HG03565 (cell line): ENCODE measurements around the gene SLC6A12.
"Not testable (repeated sequence)": the region's sequence is repeated elsewhere in the genome, so short reads cannot be mapped to it uniquely, and the experiment has no call there.

ENCODE experiments used
- ATAC-seq: cut with Tn5 transposase; IDR thresholded peaks from one replicate; pipeline ENCODE4 v1.9.1; 2021; ENCODE audit warnings: mild to moderate bottlenecking, moderate library complexity; ENCODE audit not compliant: unreplicated experiment

Gene SLC6A12

DNA sequence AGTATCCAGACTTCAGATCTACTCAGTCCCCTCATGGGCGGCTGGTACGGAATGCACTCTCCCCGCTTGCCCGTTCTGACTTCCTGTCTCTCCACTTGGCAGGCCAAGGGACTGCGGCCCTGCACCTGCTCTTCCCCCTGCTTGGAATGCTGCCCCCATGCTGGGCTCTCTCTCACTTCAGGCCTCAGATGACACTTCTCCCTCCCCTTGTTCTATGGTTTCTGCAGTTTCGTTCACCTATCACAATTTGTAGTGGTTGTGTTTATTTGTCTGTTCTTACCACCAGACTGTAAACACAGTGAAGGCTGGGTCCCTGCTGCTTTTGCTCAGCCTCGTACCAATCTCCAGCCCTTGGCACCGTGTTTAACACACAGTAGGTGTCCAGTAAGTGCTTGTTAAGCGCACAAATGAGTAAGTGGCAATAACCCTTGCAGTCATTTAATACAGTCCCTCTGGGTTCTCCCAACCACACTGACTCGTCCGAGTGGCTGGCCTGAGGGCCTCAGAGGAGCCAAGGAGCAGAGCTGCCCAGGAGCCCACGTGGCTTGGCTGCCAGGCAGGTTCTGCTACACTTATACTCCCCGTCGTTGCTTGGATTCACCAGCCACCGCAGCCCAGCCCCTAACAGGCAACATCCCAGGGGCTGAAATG is 11.8 kb downstream of the SLC6A12 start:
- no peak for ATAC-seq

DNA sequence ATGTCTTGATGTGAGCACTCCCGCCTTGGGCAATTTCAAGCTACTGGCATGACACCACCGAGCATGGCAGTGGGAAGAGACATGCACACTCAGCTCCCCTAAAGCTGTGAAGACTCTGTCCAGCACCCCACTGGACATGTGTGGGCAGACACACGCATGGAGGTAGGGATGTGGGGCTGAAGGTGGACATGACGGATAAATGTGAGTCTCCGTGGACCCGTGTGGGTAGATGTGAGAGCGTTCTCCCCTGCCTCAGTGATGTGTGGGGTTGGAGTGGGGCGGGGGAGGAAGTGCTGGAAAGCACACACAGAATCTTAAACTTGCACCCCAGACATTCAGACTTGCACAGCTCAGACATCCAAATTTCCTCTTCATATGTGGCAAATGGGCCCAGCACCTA is 12.6 kb downstream of the SLC6A12 start:
- ATAC-seq: no peak

DNA sequence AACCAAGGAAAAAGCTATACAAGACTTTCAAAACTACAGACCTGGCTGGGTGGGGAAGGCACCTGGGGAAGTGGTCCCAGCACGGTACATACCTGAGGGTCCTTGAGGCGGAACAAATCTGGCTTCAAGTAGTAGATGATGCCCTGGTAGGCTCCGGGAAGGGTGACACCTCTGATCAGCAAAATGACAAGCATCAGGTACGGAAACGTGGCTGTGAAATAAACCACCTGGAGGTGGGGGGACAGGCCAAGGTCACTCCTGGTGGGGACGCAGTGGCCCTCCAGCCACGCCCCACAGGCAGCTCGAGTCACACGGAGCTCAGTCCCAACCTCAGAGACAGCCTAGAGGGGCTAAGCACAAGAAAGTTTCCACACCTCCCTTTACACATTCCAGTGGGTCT is 15.3 kb downstream of the SLC6A12 start:
- no peak for ATAC-seq

GRCh38 chr12:197911-198695 is 15.9 kb downstream of the SLC6A12 start:
- no peak for ATAC-seq

DNA sequence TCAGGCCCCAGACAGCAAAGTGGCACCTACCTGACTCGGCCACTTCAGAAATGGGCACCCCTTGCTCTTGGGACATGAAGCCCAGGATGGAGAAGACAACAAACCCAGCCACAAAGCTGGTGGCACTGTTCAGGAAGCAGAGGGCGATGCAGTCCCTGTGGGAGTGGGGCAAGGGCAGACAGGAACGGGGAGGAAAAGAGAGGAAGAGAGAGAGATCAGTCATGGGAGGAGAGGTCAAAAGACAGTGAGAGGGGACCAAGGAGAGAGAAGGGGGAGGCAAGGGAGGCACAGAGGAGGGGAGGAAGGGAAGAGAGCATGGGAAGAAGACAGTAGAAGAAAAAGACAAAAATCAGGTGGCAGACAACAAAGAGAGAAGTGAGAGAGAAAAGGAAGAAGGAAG is 16.6 kb downstream of the SLC6A12 start:
- ATAC-seq: no peak

DNA sequence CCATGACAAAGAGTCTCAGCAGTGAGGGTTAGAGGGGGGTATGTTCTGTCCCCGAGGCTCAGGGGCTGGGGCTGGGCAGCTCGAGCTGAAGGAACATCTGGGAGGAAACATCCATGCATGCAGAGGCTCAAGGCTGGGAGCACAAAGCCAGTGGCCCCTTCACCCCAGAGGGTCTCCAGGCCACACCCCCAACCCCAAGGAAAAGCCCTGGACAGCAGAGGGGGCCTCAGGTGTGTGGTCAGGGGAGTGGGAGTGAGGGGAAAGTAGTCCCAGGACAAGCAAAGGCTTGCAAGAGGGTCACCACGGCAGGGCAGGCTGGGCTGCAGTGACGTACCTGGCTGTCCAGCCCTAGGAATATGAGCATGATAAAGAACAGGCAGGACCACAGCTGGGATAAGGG is 17.5 kb downstream of the SLC6A12 start:
- no peak for ATAC-seq

DNA sequence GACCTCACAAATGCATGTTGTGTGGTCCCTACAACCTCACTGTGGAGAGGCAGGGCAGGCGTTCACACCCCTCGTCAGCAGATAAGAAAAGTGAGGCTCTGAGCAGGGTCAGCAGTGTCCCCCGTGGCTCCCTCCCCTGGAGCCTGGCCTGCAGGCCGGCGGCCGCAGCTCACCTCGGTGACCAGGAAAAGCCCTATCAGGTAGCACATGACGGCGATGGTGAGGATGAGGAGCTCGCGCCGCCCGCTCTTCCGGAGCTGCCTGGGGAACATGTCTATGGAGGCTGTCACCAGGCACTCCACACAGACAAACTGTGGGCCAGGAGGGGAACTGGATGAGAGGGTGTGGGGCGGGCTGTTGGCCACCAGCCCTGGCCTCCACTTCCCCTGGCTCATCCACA is 18.0 kb downstream of the SLC6A12 start:
- ATAC-seq: no peak

GRCh38 chr12:195156-195555 is 18.8 kb downstream of the SLC6A12 start:
- ATAC-seq: no peak

DNA sequence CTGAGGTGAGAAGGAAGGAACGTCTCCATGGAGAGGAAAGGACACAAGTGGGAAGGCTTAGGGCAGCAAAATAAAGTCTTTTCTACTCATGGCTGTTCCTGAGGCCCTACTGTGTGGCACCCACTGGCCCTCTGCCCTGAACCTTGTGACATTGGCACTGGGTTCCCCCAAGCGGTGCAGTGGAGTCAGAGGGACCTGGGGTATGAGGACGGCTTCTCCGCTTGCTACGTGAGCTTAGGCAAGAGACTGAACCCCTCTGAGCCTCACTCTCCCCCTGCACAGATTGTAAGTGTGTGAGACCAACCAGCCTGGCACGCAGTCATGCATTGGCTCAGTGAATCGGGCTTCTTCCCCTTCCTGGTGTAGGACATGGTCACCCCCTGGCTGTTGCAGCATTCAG is 19.7 kb downstream of the SLC6A12 start:
- no peak for ATAC-seq

DNA sequence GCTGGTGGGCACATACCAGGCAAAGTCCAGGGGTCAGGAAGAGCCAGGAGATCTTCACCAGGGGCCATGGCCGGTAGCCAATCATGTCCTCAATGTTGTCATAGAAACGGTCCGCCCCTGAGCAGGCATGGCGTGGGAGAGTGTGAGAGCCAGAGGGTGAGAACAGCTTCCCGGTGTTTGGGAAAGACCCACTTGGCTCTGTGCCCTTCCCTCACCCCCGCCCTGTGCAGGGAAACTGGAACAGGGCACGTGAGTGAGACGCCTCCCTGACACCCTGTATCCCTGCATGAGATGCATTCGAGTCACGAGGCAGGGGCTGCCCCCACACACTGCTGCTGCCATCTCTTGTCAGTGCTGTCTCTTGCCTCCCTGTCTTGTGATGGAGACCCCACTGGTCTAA is 20.7 kb downstream of the SLC6A12 start:
- no peak for ATAC-seq

DNA sequence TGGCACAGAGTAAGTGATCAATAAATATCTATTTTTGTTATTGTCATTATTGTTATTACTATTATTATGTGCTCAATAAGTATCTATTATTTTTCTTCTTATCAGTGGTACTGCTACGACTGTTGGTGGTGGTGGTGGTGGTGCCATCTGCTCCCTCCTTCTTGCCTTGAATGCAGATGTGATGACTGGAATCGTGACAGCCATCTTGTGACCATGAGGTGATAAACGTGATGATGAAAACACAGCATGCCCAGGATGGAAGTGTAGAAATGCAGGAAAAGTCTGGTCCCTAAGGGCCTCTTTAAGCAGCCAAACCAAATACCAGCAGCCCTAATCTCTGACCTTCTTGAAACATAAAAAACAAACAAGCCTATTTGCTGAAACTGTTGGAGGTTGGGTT is 22.4 kb downstream of the SLC6A12 start:
- no peak for ATAC-seq

DNA sequence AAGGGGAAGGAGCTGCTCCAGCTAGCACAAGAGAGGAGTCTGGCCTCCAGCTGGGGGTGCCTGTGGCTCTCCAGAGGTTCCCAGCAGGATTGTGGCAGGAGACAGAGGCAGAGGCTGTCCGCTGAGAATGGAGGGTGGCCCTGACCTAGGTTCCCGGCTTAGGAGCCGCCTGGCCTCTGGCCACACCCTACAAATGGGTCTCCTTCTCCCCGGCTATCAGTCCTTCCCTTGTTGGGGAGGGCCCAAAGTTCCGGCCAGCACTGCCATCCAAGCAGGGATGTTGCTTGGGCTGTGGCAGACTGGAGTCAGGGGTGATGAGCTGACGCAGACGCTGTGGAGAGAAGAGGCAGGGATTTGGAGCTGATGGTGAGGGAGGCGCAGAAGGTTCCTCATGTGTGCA is 23.1 kb downstream of the SLC6A12 start:
- ATAC-seq: no peak

DNA sequence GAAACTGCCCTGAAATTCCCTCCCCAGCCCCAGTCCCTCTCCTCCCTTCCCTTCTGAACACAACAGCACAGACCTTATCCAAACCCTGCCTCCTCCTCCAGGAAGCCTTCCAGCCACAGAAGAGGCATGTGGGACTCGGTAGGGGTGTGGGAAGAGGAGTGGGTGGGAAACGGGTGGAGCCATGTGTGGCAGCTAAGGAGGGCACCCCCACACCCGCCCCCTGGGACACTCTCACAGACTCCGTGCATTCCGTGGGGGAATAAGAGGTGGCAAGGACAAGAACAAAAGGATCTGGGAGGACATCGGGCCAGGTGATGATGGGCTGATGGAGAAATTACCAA is 24.4 kb downstream of the SLC6A12 start:
- no peak for ATAC-seq

- ATAC-seq: no peak
These were observed 24.9 kb downstream of the SLC6A12 start for GRCh38 chr12:188910-189621.

DNA sequence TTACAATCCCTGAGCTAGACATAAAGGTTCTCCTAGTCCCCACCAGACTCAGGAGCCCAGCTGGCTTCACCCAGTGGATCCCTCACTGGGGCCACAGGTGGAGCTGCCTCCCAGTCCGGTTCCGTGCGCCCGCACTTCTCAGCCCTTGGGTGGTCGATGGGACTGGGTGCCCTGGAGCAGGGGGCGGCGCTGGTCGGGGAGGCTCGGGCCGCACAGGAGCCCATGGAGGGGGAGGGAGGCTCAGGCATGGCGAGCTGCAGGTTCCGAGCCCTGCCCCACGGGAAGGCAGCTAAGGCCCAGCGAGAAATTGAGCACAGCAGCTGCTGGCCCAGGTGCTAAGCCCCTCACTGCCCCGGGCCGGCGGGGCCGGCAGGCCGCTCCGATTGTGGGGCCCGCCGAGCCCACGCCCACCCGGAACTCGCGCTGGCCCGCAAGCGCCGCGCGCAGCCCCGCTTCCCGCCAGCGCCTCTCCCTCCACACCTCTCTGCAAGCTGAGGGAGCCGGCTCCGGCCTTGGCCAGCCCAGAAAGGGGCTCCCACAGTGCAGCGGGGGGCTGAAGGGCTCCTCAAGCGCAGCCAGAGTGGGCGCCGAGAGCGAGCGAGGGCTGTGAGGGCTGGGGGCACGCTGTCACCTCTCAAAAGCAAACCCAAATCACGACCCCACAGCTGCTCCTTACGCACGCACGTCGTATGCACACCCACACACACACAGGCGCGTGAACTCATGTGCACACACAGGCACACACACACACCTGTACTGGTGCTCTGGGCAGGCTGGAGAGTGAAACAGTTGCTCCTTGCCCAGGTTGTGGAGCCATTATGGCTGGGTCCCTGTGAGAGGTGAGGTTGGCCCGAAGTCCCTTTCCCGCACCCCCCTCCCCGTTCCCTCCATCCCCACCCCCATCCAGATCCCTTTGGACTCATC is 25.7 kb downstream of the SLC6A12 start:
- not testable (repeated sequence) for ATAC-seq

DNA sequence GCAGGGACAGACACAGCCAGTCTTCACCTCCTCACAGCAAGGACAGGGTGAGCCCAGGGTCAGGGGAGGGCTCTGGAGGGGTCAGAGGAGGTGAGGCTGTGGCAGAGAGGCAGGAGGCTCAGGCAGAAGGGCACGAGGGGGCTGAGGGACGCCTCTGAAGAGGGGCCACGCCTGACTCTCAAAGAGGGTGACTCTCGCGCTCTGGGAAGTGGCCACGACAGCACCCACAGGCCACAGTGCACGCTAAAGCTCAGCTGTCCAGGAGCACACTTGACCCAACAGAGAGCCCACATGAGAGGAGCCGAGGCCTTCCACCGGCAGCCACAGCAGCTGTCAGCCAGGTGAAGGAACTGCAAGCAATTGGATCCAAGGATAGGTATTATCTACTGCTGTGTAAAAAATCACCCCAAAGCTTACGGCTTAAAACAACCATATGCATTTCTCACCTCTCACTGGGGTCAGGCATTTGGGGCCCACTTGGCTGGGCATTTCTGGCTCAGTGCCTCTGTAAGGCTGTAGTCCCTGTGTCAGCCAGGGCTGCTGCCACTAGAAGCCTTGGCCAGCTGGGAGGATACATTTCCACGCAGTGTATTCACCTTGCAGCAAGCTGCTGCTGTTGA is 27.8 kb downstream of the SLC6A12 start:
- ATAC-seq: no peak

- ATAC-seq: no peak
These were observed 28.4 kb downstream of the SLC6A12 start for GRCh38 chr12:185576-185955.

DNA sequence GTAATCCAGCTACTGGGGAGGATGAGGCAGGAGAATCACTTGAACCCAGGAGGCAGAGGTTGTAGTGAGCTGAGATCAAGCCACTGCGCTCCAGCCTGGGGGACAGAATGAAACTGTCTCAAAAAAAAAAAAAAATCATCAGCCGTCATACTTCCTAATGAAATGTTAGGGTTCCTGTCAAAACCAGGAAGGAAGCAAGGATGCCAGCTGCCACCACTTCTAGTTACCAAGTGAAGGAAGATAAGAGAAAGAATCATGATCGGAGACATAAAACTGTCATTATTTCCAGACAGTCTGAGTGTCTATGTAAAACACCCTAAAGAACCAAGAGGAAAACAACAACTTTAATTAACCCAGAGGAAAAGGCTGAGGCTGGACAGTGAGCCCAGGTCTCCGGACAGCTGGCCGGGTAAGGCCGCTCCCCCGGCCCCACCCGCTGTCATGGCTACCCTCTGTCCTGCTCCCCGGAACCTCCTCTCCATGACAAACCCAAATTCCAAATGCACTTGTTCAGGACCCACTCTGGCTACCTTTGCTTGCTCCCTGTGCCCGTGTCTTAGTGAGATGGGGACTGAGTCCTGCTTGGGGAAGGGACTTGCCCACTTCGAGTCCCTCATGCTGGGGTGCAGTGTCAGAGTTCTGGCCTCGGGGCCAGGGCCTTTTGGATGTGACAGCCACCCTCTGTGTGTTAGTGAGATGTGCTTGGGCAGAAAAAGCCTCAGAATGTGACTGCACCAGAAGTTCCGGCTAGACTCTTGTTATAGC is 29.0 kb downstream of the SLC6A12 start:
- ATAC-seq: no peak

GRCh38 chr12:182381-182892 is 31.5 kb downstream of the SLC6A12 start:
- ATAC-seq: no peak

- no peak for ATAC-seq
These were observed 32.0 kb downstream of the SLC6A12 start for GRCh38 chr12:181921-182320.
